ENCODE data around the gene KDELR3. TPM values are rescaled to one million over a fixed set of nuclear protein-coding genes. Genes with fewer than 3 reads are reported as not detected.

The KDELR3 gene
- total RNA-seq, 2 donors from 2014 or later: 0.32 to 0.40 TPM

- H3K4me1 Mint-ChIP-seq: peaks cover 23% of the 10 kb centered on the region
- no peak overlapping the region for H3K27ac Mint-ChIP-seq
- H3K27me3 Mint-ChIP-seq: no peaks in the 10 kb centered on the region
- ATAC-seq (replicated peaks): no peak
- H3K36me3 Mint-ChIP-seq (ENCODE audit: low read depth): peaks cover 100% of the 10 kb centered on the region
- no peaks in the 10 kb centered on the region for H3K9me3 Mint-ChIP-seq
- no peak overlapping the region for H3K4me3 Mint-ChIP-seq
Observed at GRCh38 chr22:38494498-38494897, 26.6 kb downstream of the KDELR3 start.

GRCh38 chr22:38494939-38495338, 27.0 kb downstream of the KDELR3 start:
- no peak for ATAC-seq (replicated peaks)
- no peaks in the 10 kb centered on the region for H3K9me3 Mint-ChIP-seq
- peaks cover 100% of the 10 kb centered on the region for H3K36me3 Mint-ChIP-seq (ENCODE audit: low read depth)
- no peak overlapping the region for H3K27ac Mint-ChIP-seq
- peaks cover 20% of the 10 kb centered on the region for H3K4me1 Mint-ChIP-seq
- no peaks in the 10 kb centered on the region for H3K27me3 Mint-ChIP-seq
- H3K4me3 Mint-ChIP-seq: no peak overlapping the region

- no peaks in the 10 kb centered on the region for H3K9me3 Mint-ChIP-seq
- no peaks in the 10 kb centered on the region for H3K27me3 Mint-ChIP-seq
- no peak overlapping the region for H3K27ac Mint-ChIP-seq
- H3K4me3 Mint-ChIP-seq: peak overlapping the region; percentile 59
- H3K36me3 Mint-ChIP-seq (ENCODE audit: low read depth): peaks cover 100% of the 10 kb centered on the region
- peaks cover 31% of the 10 kb centered on the region for H3K4me1 Mint-ChIP-seq
- ATAC-seq (replicated peaks): peak; percentile 80
Observed at GRCh38 chr22:38497869-38498268, 30.0 kb downstream of the KDELR3 start.

GRCh38 chr22:38501797-38502672, 34.1 kb downstream of the KDELR3 start:
- Mint-ChIP-seq H3K9me3 (no peaks in the 10 kb centered on the region), H3K4me3 (peak overlapping the region; percentile 89), H3K4me1 (peaks cover 44% of the 10 kb centered on the region), H3K27me3 (no peaks in the 10 kb centered on the region), H3K36me3 (ENCODE audit: low read depth) (peaks cover 97% of the 10 kb centered on the region), H3K27ac (peak overlapping the region; percentile 97)
- no peak for ATAC-seq (replicated peaks)

- no peaks in the 10 kb centered on the region for H3K9me3 Mint-ChIP-seq
- H3K27ac Mint-ChIP-seq: peak overlapping the region; percentile 97
- no peaks in the 10 kb centered on the region for H3K27me3 Mint-ChIP-seq
- H3K4me1 Mint-ChIP-seq: peaks cover 44% of the 10 kb centered on the region
- ATAC-seq (replicated peaks): no peak
- peak overlapping the region; percentile 89 for H3K4me3 Mint-ChIP-seq
- H3K36me3 Mint-ChIP-seq (ENCODE audit: low read depth): peaks cover 87% of the 10 kb centered on the region
Observed at GRCh38 chr22:38503021-38503420, 35.1 kb downstream of the KDELR3 start.

- ATAC-seq (replicated peaks): peak; percentile 24
- no peaks in the 10 kb centered on the region for H3K27me3 Mint-ChIP-seq
- peak overlapping the region; percentile 97 for H3K27ac Mint-ChIP-seq
- H3K9me3 Mint-ChIP-seq: no peaks in the 10 kb centered on the region
- H3K4me1 Mint-ChIP-seq: peaks cover 43% of the 10 kb centered on the region
- peaks cover 68% of the 10 kb centered on the region for H3K36me3 Mint-ChIP-seq (ENCODE audit: low read depth)
- H3K4me3 Mint-ChIP-seq: peak overlapping the region; percentile 89
Observed at GRCh38 chr22:38504731-38505540, 37.0 kb downstream of the KDELR3 start.

- ATAC-seq (replicated peaks): peak; percentile 40
- Mint-ChIP-seq H3K36me3 (ENCODE audit: low read depth) (peaks cover 61% of the 10 kb centered on the region), H3K9me3 (no peaks in the 10 kb centered on the region), H3K4me3 (peak overlapping the region; percentile 89), H3K4me1 (peaks cover 43% of the 10 kb centered on the region), H3K27me3 (no peaks in the 10 kb centered on the region), H3K27ac (peak overlapping the region; percentile 100)
Observed at GRCh38 chr22:38505541-38506117, 37.7 kb downstream of the KDELR3 start.

- peaks cover 54% of the 10 kb centered on the region for H3K36me3 Mint-ChIP-seq (ENCODE audit: low read depth)
- peak; percentile 86 for ATAC-seq (replicated peaks)
- no peaks in the 10 kb centered on the region for H3K9me3 Mint-ChIP-seq
- H3K27ac Mint-ChIP-seq: peak within 1 kb of the TSS; percentile 100
- peaks cover 38% of the 10 kb centered on the region for H3K4me1 Mint-ChIP-seq
- no peaks in the 10 kb centered on the region for H3K27me3 Mint-ChIP-seq
- H3K4me3 Mint-ChIP-seq: peak within 1 kb of the TSS; percentile 89
Observed at GRCh38 chr22:38506118-38506962, 38.4 kb downstream of the KDELR3 start, which contains the start of gene DDX17. Gene DDX17 (minus strand): TSS chr22:38506311.

- Mint-ChIP-seq H3K4me3 (no peak overlapping the region), H3K27me3 (no peaks in the 10 kb centered on the region), H3K9me3 (no peaks in the 10 kb centered on the region), H3K36me3 (ENCODE audit: low read depth) (peaks cover 12% of the 10 kb centered on the region), H3K4me1 (peaks cover 9% of the 10 kb centered on the region), H3K27ac (no peak overlapping the region)
- ATAC-seq (replicated peaks): no peak
Observed at GRCh38 chr22:38510416-38510970, 42.6 kb downstream of the KDELR3 start.

GRCh38 chr22:38513063-38513462, 45.2 kb downstream of the KDELR3 start:
- Mint-ChIP-seq H3K27me3 (no peaks in the 10 kb centered on the region), H3K4me3 (no peak overlapping the region), H3K36me3 (ENCODE audit: low read depth) (no peaks in the 10 kb centered on the region), H3K9me3 (no peaks in the 10 kb centered on the region), H3K4me1 (peaks cover 4% of the 10 kb centered on the region), H3K27ac (no peak overlapping the region)
- peak; percentile 72 for ATAC-seq (replicated peaks)

GRCh38 chr22:38518620-38519019, 50.7 kb downstream of the KDELR3 start:
- no peak for ATAC-seq (replicated peaks)
- no peaks in the 10 kb centered on the region for H3K27me3 Mint-ChIP-seq

GRCh38 chr22:38519453-38520250, 51.8 kb downstream of the KDELR3 start:
- no peaks in the 10 kb centered on the region for H3K4me1 Mint-ChIP-seq
- no peaks in the 10 kb centered on the region for H3K9me3 Mint-ChIP-seq
- no peak for ATAC-seq (replicated peaks)
- no peak overlapping the region for H3K27ac Mint-ChIP-seq
- H3K4me3 Mint-ChIP-seq: no peak overlapping the region
- H3K36me3 Mint-ChIP-seq (ENCODE audit: low read depth): no peaks in the 10 kb centered on the region
- H3K27me3 Mint-ChIP-seq: no peaks in the 10 kb centered on the region

More at GRCh38 chr22:38518620-38519019, 50.7 kb downstream of the KDELR3 start:
- Mint-ChIP-seq H3K9me3 (no peaks in the 10 kb centered on the region), H3K4me1 (no peaks in the 10 kb centered on the region), H3K36me3 (ENCODE audit: low read depth) (no peaks in the 10 kb centered on the region), H3K4me3 (no peak overlapping the region), H3K27ac (no peak overlapping the region)

- no peak for ATAC-seq (replicated peaks)
Observed at GRCh38 chr22:38523029-38523428, 55.1 kb downstream of the KDELR3 start.

More at GRCh38 chr22:38523029-38523428, 55.1 kb downstream of the KDELR3 start:
- Mint-ChIP-seq H3K4me3 (no peak overlapping the region), H3K27ac (no peak overlapping the region), H3K9me3 (no peaks in the 10 kb centered on the region), H3K4me1 (no peaks in the 10 kb centered on the region), H3K27me3 (no peaks in the 10 kb centered on the region), H3K36me3 (ENCODE audit: low read depth) (no peaks in the 10 kb centered on the region)

Data from activated T-helper 17 cell treated with anti-CD3 and anti-CD28 coated beads, Interleukin-2, amount 50 U/mL, for 72 hours (primary cell).